Measurements from ENCODE around the gene PAIP2B. TPM values are rescaled to one million over a fixed set of nuclear protein-coding genes. Genes with fewer than 3 reads are reported as not detected.

Gene PAIP2B
- total and polyA plus RNA-seq, 10 of the 15 experiments (the other 5 are each of a cell fraction or from before 2014, with no cell fraction given) = 0.06 to 0.79 (median 0.32) TPM

DNA sequence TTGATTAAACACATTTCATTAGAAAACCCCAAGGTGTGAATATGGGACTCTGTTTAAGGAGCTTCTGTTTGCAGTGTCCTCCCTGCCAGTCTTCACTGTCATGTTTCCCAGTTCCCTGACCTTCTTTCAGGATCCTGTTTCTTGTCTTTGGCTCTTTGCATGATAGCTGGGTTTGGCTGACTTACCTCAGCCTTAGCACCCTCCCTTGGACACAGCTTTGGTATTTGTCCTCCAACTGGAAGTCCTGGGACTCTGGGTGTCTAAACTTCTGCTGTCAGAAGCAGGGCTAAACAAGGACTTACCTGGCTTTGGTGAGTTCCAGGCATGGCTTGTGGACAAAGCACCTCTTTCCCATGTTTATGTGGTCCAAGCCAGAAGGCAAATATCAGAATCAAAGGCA is 11.2 kb upstream of the PAIP2B start:
- TF ChIP-seq BRCA1 (IDR thresholded peaks at IDR 0.05; ENCODE audit: low read depth, low read length) (no peak), POU2F2 (IDR thresholded peaks at IDR 0.05; ENCODE audit: borderline replicate concordance, low read depth, low read length) (no peak), SMARCA5 (IDR thresholded peaks at IDR 0.05) (no peak), YBX1 (IDR thresholded peaks at IDR 0.05) (no peak), KDM1A (IDR thresholded peaks at IDR 0.05; ENCODE audit: borderline replicate concordance) (no peak), MTA2 (IDR thresholded peaks at IDR 0.05; ENCODE audit: low read depth) (no peak), TCF7 (IDR thresholded peaks at IDR 0.05; ENCODE audit: borderline replicate concordance) (no peak), IKZF1 (conservative IDR thresholded peaks at IDR 0.05) (no peak), MTA3 (IDR thresholded peaks at IDR 0.05; ENCODE audit: borderline replicate concordance, low read length) (no peak), ETV6 (conservative IDR thresholded peaks at IDR 0.05 in 1 of 2, IDR thresholded peaks at IDR 0.05 in 1 of 2; ENCODE audit: borderline replicate concordance in 1 of 2, low read depth in 1 of 2) (no peak), SMAD1 (IDR thresholded peaks at IDR 0.05; ENCODE audit: low read depth, partially characterized antibody) (no peak), PML (IDR thresholded peaks at IDR 0.05; ENCODE audit: low read length) (no peak), CBX3 (IDR thresholded peaks at IDR 0.05; ENCODE audit: borderline replicate concordance, low read depth) (no peak), NRF1 (conservative IDR thresholded peaks at IDR 0.05; ENCODE audit: low read depth, low read length) (no peak), SUPT20H (IDR thresholded peaks at IDR 0.05; ENCODE audit: borderline replicate concordance, control insufficient read depth, low read depth, low read length) (no peak)
- TF ChIP-seq, protein P1, sequence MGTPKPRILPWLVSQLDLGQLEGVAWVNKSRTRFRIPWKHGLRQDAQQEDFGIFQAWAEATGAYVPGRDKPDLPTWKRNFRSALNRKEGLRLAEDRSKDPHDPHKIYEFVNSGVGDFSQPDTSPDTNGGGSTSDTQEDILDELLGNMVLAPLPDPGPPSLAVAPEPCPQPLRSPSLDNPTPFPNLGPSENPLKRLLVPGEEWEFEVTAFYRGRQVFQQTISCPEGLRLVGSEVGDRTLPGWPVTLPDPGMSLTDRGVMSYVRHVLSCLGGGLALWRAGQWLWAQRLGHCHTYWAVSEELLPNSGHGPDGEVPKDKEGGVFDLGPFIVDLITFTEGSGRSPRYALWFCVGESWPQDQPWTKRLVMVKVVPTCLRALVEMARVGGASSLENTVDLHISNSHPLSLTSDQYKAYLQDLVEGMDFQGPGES (IDR thresholded peaks at IDR 0.05) = no peak
- TF ChIP-seq, protein P2, sequence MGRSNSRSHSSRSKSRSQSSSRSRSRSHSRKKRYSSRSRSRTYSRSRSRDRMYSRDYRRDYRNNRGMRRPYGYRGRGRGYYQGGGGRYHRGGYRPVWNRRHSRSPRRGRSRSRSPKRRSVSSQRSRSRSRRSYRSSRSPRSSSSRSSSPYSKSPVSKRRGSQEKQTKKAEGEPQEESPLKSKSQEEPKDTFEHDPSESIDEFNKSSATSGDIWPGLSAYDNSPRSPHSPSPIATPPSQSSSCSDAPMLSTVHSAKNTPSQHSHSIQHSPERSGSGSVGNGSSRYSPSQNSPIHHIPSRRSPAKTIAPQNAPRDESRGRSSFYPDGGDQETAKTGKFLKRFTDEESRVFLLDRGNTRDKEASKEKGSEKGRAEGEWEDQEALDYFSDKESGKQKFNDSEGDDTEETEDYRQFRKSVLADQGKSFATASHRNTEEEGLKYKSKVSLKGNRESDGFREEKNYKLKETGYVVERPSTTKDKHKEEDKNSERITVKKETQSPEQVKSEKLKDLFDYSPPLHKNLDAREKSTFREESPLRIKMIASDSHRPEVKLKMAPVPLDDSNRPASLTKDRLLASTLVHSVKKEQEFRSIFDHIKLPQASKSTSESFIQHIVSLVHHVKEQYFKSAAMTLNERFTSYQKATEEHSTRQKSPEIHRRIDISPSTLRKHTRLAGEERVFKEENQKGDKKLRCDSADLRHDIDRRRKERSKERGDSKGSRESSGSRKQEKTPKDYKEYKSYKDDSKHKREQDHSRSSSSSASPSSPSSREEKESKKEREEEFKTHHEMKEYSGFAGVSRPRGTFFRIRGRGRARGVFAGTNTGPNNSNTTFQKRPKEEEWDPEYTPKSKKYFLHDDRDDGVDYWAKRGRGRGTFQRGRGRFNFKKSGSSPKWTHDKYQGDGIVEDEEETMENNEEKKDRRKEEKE (IDR thresholded peaks at IDR 0.05) = no peak
- TF ChIP-seq, protein P3, sequence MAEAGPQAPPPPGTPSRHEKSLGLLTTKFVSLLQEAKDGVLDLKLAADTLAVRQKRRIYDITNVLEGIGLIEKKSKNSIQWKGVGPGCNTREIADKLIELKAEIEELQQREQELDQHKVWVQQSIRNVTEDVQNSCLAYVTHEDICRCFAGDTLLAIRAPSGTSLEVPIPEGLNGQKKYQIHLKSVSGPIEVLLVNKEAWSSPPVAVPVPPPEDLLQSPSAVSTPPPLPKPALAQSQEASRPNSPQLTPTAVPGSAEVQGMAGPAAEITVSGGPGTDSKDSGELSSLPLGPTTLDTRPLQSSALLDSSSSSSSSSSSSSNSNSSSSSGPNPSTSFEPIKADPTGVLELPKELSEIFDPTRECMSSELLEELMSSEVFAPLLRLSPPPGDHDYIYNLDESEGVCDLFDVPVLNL (IDR thresholded peaks at IDR 0.05; ENCODE audit: low read depth, low read length) = no peak
- TF ChIP-seq, protein P4, sequence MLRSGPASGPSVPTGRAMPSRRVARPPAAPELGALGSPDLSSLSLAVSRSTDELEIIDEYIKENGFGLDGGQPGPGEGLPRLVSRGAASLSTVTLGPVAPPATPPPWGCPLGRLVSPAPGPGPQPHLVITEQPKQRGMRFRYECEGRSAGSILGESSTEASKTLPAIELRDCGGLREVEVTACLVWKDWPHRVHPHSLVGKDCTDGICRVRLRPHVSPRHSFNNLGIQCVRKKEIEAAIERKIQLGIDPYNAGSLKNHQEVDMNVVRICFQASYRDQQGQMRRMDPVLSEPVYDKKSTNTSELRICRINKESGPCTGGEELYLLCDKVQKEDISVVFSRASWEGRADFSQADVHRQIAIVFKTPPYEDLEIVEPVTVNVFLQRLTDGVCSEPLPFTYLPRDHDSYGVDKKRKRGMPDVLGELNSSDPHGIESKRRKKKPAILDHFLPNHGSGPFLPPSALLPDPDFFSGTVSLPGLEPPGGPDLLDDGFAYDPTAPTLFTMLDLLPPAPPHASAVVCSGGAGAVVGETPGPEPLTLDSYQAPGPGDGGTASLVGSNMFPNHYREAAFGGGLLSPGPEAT (IDR thresholded peaks at IDR 0.05; ENCODE audit: low read depth) = no peak
- no peak for DNase-seq (ENCODE audit: low read depth, low spot score)
- Histone ChIP-seq H2AFZ (ENCODE audit: control insufficient read depth, low read depth, low read length) (no peak overlapping the region), H3K9me3 (replicated peaks; ENCODE audit: control insufficient read depth, insufficient read depth, low read length) (no peaks in the 10 kb centered on the region), H3K79me2 (ENCODE audit: control insufficient read depth, insufficient read depth, low read length) (no peaks in the 10 kb centered on the region), H3K4me1 (ENCODE audit: control insufficient read depth, insufficient read depth, low read length) (no peaks in the 10 kb centered on the region), H4K20me1 (ENCODE audit: control insufficient read depth, insufficient read depth) (no peaks in the 10 kb centered on the region), H3K27me3 (replicated peaks in 1 of 2; ENCODE audit: control insufficient read depth in 2 of 2, insufficient read depth in 2 of 2, low read length in 1 of 2) (no peaks in the 10 kb centered on the region; a peak in 2 of 4 replicates), H3K36me3 (ENCODE audit: control insufficient read depth in 2 of 2, insufficient read depth in 2 of 2, low read length in 1 of 2) (no peaks in the 10 kb centered on the region), H3K4me2 (ENCODE audit: control insufficient read depth, insufficient read depth) (no peak overlapping the region), H3K4me3 (no peak overlapping the region), H3K9ac (ENCODE audit: control insufficient read depth, insufficient read depth, low read length) (no peak overlapping the region), H3K27ac (ENCODE audit: control insufficient read depth, insufficient read depth) (no peak overlapping the region)
- intact Hi-C loops (cut with micrococcal nuclease; ENCODE audit: unreplicated experiment) = no loop called here
- BruUV-seq (replicated peaks) = no TSS peak
- FAIRE-seq = no peak
- in situ Hi-C loops (cut with MboI) = no loop called here
- RAD21 ChIA-PET (ENCODE audit: unreplicated experiment) = no interaction called here
- no peak for ATAC-seq
- POLR2A ChIA-PET = no interaction called here
- CTCF ChIA-PET = interaction anchor here (0.6 kb wide), 1 partner anchor 94 kb away, joined by 3 read pairs; the partner anchor contains the start of gene ZNF638
- SMC1A ChIA-PET (ENCODE audit: uncharacterized antibody, unreplicated experiment) = no interaction called here
